ENCODE measurements around the gene FAU. TPM values are rescaled to one million over a fixed set of nuclear protein-coding genes. Genes with fewer than 3 reads are reported as not detected.
"Not testable (repeated sequence)": the region's sequence is repeated elsewhere in the genome, so short reads cannot be mapped to it uniquely, and the experiment has no call there.

FAU gene
- total and polyA plus RNA-seq, 5 experiments from 2014 or later: 1,097 to 1,501 (median 1,366) TPM

DNA sequence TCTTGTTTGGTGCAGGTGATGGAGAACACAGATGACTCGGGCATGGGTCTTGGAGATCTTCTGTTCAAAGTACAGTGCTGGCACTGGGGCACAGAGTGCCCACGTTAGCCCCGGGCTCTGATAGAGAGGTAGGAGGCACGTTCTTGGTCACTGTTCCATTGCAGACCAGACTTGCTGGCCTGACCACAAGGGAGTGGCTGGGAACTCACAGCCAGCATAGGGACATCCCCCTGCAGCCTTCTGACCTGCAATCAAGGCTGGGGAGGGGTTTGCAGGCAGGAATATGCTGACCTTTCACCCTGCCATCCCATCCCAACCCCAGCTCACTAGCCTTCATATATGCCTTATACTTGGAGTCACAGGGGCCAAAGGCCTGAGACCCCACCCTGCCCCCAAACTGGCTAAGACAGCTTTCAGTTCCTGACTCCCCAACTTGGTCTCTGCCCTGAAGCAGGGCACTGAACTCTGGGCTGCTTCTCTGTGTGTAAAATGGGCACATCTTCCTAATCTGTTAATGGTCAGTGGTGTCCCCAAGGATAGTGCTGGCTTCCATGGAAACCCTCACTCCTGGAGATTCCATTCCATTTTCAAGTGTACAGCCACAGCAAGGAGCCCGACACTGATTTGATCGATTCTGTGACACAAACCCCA is 4.8 kb upstream of the FAU start:
- Mint-ChIP-seq H3K36me3 (peaks cover 0 to 69% (median 0%) of the 10 kb centered on the region in 3 donors), H3K4me1 (peaks cover 8 to 30% (median 20%) of the 10 kb centered on the region in 4 donors), H3K27me3 (no peaks in the 10 kb centered on the region), H3K9me3 (no peaks in the 10 kb centered on the region), H3K4me3 (no peak overlapping the region), H3K27ac (peak overlapping the region in 2 of 10 donors; percentile 57 to 65)
- DNase-seq (no peak), ATAC-seq (no peak)
- POLR2A ChIA-PET: interaction anchor here (0.9 to 7.5 kb wide), 5 partner anchors 9 to 348 kb away, joined by 3 to 135 read pairs (median 4); partner anchors contain the start of genes ARL2, SYVN1, TM7SF2 and ZNHIT2

DNA sequence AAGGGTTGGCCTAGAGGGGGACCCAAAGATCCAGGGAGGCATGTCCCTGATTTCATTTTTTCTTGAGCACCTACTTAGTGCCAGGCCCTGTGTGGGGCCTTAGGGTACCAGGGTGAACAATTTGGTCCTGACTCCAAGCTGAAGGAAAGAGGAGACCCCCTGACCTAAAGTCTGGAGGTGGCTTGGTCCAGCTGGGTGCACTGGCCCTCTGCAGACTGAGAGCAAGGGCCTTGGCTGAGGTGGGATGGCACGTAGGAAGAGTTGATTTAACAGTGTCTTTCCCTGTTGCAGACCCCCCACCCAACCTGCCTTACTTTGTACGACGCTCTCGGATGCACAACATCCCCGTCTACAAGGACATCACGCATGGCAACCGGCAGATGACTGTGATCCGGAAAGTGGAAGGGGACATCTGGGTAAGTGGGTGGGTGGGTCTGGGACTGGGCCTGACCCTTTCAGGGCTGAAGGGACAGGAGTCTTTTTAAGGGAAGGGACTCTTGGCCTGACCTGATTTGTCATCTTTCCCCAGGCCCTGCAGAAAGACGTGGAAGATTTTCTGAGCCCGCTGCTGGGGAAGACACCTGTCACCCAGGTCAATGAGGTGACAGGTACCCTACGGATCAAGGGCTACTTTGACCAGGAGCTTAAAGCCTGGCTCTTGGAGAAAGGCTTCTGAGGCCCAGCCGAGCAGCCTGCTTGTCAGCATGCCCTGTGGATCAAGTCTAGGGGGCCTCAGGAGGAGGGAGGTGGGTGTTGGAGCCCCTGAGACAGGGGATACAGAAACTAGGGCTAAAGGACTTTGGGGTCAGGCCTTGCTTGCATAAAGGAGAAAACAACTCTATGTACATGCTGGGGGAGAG is 3.5 kb upstream of the FAU start:
- ATAC-seq (no peak), DNase-seq (no peak)
- Mint-ChIP-seq H3K4me1 (peaks cover 11 to 34% (median 30%) of the 10 kb centered on the region in 4 donors), H3K4me3 (peak overlapping the region in 2 of 10 donors; percentile 2 to 20), H3K9me3 (no peaks in the 10 kb centered on the region), H3K27ac (peak overlapping the region in 2 of 10 donors; percentile 68 to 70), H3K36me3 (peaks cover 0 to 68% (median under 1%) of the 10 kb centered on the region in 3 donors), H3K27me3 (no peaks in the 10 kb centered on the region)
- POLR2A ChIA-PET: interaction anchor here (0.5 to 7.5 kb wide), 5 partner anchors 10 to 111 kb away, joined by 3 to 135 read pairs (median 6); partner anchors contain the start of genes ARL2, SYVN1, TM7SF2 and VPS51

DNA sequence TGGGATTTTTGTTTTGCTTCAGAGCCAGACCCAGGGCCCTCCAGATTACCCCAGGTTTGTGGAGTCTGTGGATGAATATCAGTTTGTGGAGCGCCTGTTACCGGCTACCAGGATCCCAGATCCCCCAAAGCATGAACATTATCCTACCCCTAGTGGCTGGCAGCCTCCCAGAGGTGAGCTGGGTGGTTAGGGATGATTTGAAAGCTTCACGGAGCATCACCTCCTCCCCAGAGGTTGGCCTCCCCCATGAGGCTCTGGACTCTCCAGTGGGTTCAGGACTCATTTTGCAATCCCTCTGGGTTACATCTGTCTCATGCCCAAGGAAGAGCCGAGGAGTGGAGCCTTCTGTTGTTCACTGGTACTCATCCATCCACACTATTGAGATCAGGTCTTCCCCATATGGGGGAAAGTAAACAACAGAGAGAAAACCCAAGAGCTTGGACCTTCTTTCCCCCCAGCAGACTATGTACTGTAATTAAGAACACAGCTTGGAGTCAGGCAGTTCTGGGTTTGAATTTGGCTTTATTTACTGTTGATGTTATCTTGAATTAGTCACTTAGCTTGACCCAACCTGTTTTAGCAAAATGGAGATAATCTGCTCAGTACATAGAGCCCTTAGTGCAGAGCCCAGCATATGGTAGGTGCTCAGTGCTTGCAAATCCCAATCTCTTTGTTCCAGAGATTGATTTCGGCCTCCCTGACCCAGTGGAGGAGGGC is 2.7 kb upstream of the FAU start:
- H3K36me3 Mint-ChIP-seq: peaks cover 0 to 68% (median 5%) of the 10 kb centered on the region in 3 donors
- DNase-seq (no peak), ATAC-seq (no peak)
- peak overlapping the region in 7 of 10 donors; percentile 20 to 90 (median 68) for H3K27ac Mint-ChIP-seq
- H3K27me3 Mint-ChIP-seq: no peaks in the 10 kb centered on the region
- peaks cover 11 to 38% (median 32%) of the 10 kb centered on the region in 4 donors for H3K4me1 Mint-ChIP-seq
- no peaks in the 10 kb centered on the region for H3K9me3 Mint-ChIP-seq
- POLR2A ChIA-PET: interaction anchor here (1.5 to 7.5 kb wide), 3 partner anchors 11 to 28 kb away, joined by 5 to 135 read pairs (median 101); partner anchors contain the start of genes SYVN1, TM7SF2 and VPS51
- H3K4me3 Mint-ChIP-seq: peak overlapping the region in 8 of 10 donors; percentile 16 to 64 (median 35)

DNA sequence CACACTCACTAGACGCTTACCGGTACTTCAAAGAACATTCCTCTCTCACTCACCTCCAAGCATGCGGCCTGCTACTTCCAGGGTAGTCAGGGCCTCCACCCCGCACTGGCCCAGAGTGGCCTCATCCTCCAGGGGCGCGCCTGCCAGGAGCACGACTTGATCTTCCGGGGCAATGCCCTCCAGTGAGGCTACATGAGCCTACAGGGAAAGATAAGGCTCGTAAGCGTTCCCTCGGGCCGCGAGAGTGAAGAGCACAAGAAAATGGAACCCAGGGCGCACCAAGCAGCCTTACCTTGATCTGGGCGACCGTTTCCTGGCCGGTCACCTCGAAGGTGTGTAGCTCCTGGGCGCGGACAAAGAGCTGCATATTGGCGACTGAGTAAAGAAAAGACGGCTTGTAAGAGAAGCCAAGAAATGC is 478 bp downstream of the FAU start:
- Mint-ChIP-seq H3K27ac (peak overlapping the region; percentile 98 to 100 (median 100)), H3K36me3 (peaks cover 3 to 63% (median 6%) of the 10 kb centered on the region in 3 donors), H3K9me3 (no peaks in the 10 kb centered on the region), H3K27me3 (no peaks in the 10 kb centered on the region), H3K4me1 (peaks cover 19 to 59% (median 45%) of the 10 kb centered on the region in 4 donors), H3K4me3 (peak overlapping the region; percentile 96 to 100 (median 98))
- DNase-seq (peak in 3 of 10 donors; percentile 9 to 36 (median 26)), ATAC-seq (no peak)
- POLR2A ChIA-PET: interaction anchor here (0.6 to 7.5 kb wide), 27 partner anchors 10 to 454 kb away, joined by 3 to 135 read pairs (median 6); partner anchors contain the start of genes ARL2, CAPN1, CDCA5 and DPF2

DNA sequence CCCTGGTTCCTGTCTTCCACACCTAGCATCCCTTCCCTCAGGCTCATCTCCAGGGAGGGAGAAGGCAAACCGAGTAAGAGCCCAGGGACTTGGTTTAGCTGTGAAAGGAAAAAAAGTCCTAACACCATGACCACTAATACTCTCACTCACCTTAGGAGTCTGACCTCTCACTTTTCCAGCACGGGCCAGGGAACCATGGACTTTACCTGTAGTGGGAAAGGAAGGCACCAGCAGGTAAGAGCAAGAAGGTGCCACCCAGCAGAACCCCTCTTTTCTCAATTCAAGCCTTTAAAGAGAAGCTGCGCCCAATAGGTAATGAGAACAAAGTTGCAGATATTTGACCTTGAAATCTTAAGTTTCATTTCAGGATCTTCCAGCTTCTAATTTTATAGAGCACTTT is 1.1 kb downstream of the FAU start:
- Mint-ChIP-seq H3K4me1 (peaks cover 19 to 60% (median 48%) of the 10 kb centered on the region in 4 donors), H3K4me3 (peak overlapping the region; percentile 96 to 100 (median 98)), H3K36me3 (peaks cover 3 to 58% (median 6%) of the 10 kb centered on the region in 3 donors), H3K9me3 (no peaks in the 10 kb centered on the region), H3K27ac (peak overlapping the region; percentile 98 to 100 (median 100)), H3K27me3 (no peaks in the 10 kb centered on the region)
- ATAC-seq: no peak
- POLR2A ChIA-PET: interaction anchor here (0.5 to 7.5 kb wide), 17 partner anchors 10 to 1135 kb away, joined by 3 to 135 read pairs (median 12); partner anchors contain the start of genes ARL2, CAPN1, CDCA5 and POLA2
- DNase-seq: peak in 1 of 10 donors; percentile 0

DNA sequence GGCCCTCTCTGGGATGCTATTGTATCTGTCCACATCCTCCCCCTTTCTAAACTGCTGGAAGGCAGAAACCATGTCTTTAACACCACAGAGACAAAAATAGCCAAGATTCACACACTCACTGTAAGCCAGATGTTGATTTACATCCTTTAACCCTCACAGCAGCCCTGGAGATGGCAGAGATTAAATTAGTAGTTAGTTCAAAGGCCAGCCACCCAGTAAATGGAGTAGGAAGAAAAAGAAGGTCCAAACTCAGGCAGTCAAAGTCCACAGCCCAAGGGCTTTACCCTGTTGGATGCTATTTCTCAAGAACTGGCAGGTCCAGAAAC is 2.3 kb downstream of the FAU start:
- DNase-seq: no peak
- H3K27me3 Mint-ChIP-seq: no peaks in the 10 kb centered on the region
- no peaks in the 10 kb centered on the region for H3K9me3 Mint-ChIP-seq
- POLR2A ChIA-PET: interaction anchor here (0.6 to 7.5 kb wide), 7 partner anchors 9 to 1205 kb away, joined by 3 to 135 read pairs (median 23); partner anchors contain the start of genes ARL2, SYVN1, TM7SF2 and VPS51
- H3K36me3 Mint-ChIP-seq: peaks cover 3 to 46% (median 6%) of the 10 kb centered on the region in 3 donors
- H3K27ac Mint-ChIP-seq: peak overlapping the region; percentile 48 to 100 (median 100)
- ATAC-seq: no peak
- peak overlapping the region in 4 of 10 donors; percentile 42 to 98 (median 53) for H3K4me3 Mint-ChIP-seq
- peaks cover 19 to 67% (median 51%) of the 10 kb centered on the region in 4 donors for H3K4me1 Mint-ChIP-seq

DNA sequence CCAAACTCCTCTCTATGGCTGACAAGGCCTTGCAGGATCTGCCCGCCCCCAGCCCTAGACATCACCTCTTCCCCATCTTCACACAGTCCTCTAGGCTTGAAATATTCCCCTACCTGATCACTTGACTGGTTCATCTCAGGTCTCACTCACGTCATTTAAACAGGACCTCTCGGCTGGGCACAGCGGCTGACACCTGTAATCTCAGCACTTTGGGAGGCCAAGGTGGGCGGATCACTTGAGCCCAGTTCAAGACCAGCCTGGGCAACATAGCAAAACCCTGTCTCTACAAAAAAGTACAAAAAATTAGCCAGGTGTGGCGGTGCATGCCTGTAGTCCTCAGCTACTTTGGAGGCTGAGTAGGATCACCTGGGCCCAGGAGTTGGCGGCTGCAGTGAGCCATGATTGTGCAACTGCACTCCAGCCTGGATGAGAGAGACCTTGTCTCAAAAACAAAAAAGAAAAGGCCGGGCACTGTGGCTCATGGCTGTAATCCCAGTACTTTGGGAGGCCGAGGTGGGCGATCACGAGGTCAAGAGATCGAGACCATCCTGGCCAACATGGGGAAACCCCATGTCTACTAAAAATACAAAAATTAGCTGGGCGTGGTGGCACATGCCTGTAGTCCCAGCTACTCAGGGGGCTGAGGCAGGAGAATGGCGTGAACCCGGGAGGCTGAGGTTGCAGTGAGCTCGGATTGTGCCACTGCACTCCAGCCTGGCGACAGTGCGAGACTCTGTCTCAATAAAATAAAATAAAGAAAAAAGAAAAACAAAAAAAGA is 2.9 kb downstream of the FAU start:
- H3K27me3 Mint-ChIP-seq, ATAC-seq, DNase-seq, H3K9me3 Mint-ChIP-seq: not testable (repeated sequence)
- Mint-ChIP-seq H3K4me1 (peaks cover 16 to 67% (median 52%) of the 10 kb centered on the region in 4 donors), H3K4me3 (peak overlapping the region in 3 of 10 donors; percentile 42 to 56 (median 50)), H3K36me3 (peaks cover 3 to 41% (median 6%) of the 10 kb centered on the region in 3 donors), H3K27ac (peak overlapping the region in 9 of 10 donors; percentile 70 to 100 (median 97))
- POLR2A ChIA-PET: interaction anchor here (0.6 to 3.3 kb wide), 8 partner anchors 10 to 340 kb away, joined by 3 to 38 read pairs (median 14); partner anchors contain the start of genes ARL2, SF1 and VPS51

DNA sequence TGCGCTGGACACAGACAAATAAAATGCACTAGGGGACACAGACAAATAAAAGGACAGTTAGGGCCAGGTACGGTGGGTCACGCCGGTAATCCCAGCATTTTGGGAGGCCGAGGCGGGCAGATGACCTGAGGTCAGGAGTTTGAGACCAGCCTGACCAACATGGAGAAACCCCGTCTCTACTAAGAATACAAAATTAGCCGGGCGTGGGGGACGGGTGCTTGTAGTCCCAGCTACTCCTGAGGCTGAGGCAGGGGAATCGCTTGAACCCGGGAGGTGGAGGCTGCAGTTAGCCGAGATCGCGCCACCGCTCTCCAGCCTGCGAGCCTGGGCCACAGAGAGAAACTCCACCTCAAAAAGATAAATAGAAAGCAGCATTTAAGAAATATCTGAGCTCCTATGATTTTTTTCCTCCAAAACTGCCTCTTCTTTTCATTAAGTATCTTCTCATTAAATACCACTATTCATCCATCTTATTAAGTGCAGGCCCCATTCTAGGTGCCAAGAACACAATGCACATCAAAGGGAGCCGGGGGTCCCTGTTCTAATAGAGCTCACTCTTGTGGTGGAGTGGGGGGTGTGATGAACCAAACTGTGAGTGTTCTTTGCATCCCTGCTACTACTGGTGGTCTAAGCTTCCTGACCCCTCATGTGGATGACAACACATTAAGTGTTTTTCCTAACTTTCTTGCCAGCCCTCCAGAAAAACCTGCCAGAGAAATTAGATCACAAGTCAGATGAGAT is 3.7 kb downstream of the FAU start:
- Mint-ChIP-seq H3K27me3 (no peaks in the 10 kb centered on the region), H3K9me3 (no peaks in the 10 kb centered on the region), H3K27ac (peak overlapping the region; percentile 82 to 99 (median 97)), H3K36me3 (peaks cover 3 to 40% (median 6%) of the 10 kb centered on the region in 3 donors), H3K4me1 (peaks cover 20 to 72% (median 54%) of the 10 kb centered on the region in 4 donors), H3K4me3 (peak overlapping the region in 9 of 10 donors; percentile 87 to 94 (median 90))
- ATAC-seq (no peak), DNase-seq (no peak)
- POLR2A ChIA-PET: interaction anchor here (0.7 to 3.8 kb wide), 30 partner anchors 9 to 1229 kb away, joined by 3 to 42 read pairs (median 6); partner anchors contain the start of genes ARL2, B4GAT1, CAPN1 and CDCA5

DNA sequence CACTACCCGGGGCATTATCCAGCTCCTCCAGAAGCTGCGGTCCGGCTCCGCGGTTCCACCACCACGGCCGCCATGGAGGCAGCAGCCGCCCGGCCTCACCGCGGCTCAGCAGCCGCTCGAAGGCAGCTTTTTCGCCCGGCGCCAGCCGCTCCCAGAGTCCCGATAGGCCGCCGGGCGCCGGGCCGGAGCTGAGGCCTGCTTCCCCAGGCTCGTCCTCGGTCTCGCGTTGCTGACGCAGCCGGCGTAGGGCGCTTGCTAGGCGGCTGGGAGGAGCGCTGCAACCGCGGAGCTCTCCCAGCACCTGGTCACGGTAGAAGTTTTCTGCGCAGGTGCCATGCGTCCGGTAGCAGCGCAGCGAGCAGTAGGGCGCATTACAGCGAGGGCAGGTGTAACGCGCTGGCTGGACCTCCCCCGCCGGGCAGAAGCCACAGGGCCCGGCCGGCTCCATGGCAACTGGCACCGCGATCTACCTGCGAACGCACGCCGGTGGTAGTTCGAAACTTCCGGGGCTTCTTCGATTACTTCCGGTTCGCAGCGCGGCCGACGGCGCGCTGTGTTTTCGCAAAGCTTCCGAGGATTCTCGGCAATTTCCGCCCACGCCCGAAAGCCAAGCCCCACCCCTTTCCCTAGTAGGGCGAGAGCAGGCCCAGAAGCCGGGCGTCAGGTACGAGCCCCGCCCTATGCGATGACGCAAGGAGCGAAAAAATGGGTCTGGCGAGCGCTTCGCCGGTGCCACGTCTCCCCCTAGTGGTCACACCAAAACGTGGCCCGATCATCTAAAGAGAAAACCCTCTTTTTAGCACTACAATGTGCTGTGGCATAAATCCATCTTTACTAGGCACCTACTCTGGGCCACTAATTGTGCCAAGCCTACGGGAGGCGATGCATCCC is 4.5 kb downstream of the FAU start, which contains the start of gene ZNHIT2:
ZNHIT2 (minus strand) TSS at position 496 of the 891 bp plus-strand sequence; CDS start at position 448, 48 bp downstream.
- peak; percentile 96 to 100 (median 100) for DNase-seq
- Mint-ChIP-seq H3K36me3 (peaks cover 3 to 40% (median 6%) of the 10 kb centered on the region in 3 donors), H3K27ac (peak within 1 kb of the TSS; percentile 82 to 99 (median 97)), H3K4me1 (peaks cover 24 to 71% (median 51%) of the 10 kb centered on the region in 4 donors), H3K27me3 (no peaks in the 10 kb centered on the region), H3K4me3 (peak within 1 kb of the TSS; percentile 87 to 94 (median 90)), H3K9me3 (no peaks in the 10 kb centered on the region)
- POLR2A ChIA-PET: interaction anchor here (0.5 to 3.8 kb wide), 40 partner anchors 9 to 1230 kb away, joined by 3 to 42 read pairs (median 5); partner anchors contain the start of genes ARL2, B4GAT1, CAPN1 and CDCA5
- peak; percentile 60 to 66 for ATAC-seq

Data from naive thymus-derived CD8-positive, alpha-beta T cell (primary cell).